CD4-positive, alpha-beta T cell (primary cell): ENCODE results near the gene NDUFC1. TPM values are rescaled to one million over a fixed set of nuclear protein-coding genes. Genes with fewer than 3 reads are reported as not detected.
A peak's percentile ranks its signal among the peaks of the same experiment; 100 is the strongest.

Experiments
- ATAC-seq: fragments of 200-7000 bp; cut with Tn5 transposase; one replicate; pipeline ENCODE4 v1.10.0; 2022; ENCODE audit warnings: mild to moderate bottlenecking; ENCODE audit not compliant: poor library complexity
- CTCF ChIA-PET: fragments of 350-600 bp; sonication (Branson Sonifier 250); formaldehyde crosslinking; loops from one replicate; lab custom pipeline; 2021; ENCODE audit warnings: antibody characterized with exemption, inconsistent platforms; lab: Charles Lee
- POLR2A ChIA-PET: fragments of 350-600 bp; sonication (Branson Sonifier 250); formaldehyde crosslinking; loops from one replicate; lab custom pipeline; 2021; ENCODE audit warnings: antibody characterized with exemption, inconsistent platforms; lab: Charles Lee
- DNase-seq, 14 experiments: peaks; one replicate each; pipeline ENCODE4 v3.0.0-alpha.2; 2013 to 2020; ENCODE audit warnings: mixed read lengths in 2 of 14
- H3K27ac ChIP-seq, 2 donors: one replicate each; pipeline versions ENCODE4 v1.5.1 to v1.7.0; 2013; ENCODE audit warnings: low read length in 2 of 2, low read depth in 1 of 2, mild to moderate bottlenecking in 1 of 2
- H3K27me3 ChIP-seq, 2 experiments: 1 replicate in 1 of 2; 2 replicates in 1 of 2; pipeline versions ENCODE4 v1.6.1 to v1.7.0; 2013; ENCODE audit warnings: low read length in 2 of 2, control low read depth in 1 of 2, mild to moderate bottlenecking in 1 of 2, moderate library complexity in 1 of 2; ENCODE audit not compliant: insufficient read depth in 2 of 2, control insufficient read depth in 1 of 2
- H3K36me3 ChIP-seq: one replicate; pipeline ENCODE4 v1.6.1; 2013; ENCODE audit warnings: low read length, control low read depth; ENCODE audit not compliant: insufficient read depth
- H3K4me1 ChIP-seq: one replicate; pipeline ENCODE4 v1.6.1; 2013; ENCODE audit warnings: low read length, control low read depth; ENCODE audit not compliant: insufficient read depth
- H3K4me3 ChIP-seq: one replicate; pipeline ENCODE4 v1.5.1; 2013; ENCODE audit warnings: mild to moderate bottlenecking, low read length, moderate library complexity
- H3K9me3 ChIP-seq, 2 experiments: 1 replicate in 1 of 2; 2 replicates in 1 of 2; pipeline versions ENCODE4 v1.6.1 to v1.7.0; 2013; ENCODE audit warnings: low read length in 2 of 2, mild to moderate bottlenecking in 2 of 2, control low read depth in 1 of 2, moderate library complexity in 1 of 2; ENCODE audit not compliant: control insufficient read depth in 1 of 2, insufficient read depth in 1 of 2
- H3K27ac Mint-ChIP-seq: one replicate; pipeline ENCODE4 v1.8.0; 2020; ENCODE audit warnings: mixed read lengths
- H3K27me3 Mint-ChIP-seq: one replicate; pipeline ENCODE4 v1.8.0; 2021; ENCODE audit warnings: mixed read lengths
- H3K36me3 Mint-ChIP-seq: one replicate; pipeline ENCODE4 v1.8.0; 2021; ENCODE audit warnings: low read depth, mixed read lengths
- H3K4me1 Mint-ChIP-seq: one replicate; pipeline ENCODE4 v1.8.0; 2021; ENCODE audit warnings: low read depth, mixed read lengths
- H3K4me3 Mint-ChIP-seq: one replicate; pipeline ENCODE4 v1.8.0; 2020; ENCODE audit warnings: mild to moderate bottlenecking, mixed read lengths
- H3K9me3 Mint-ChIP-seq: one replicate; pipeline ENCODE4 v1.8.0; 2020; ENCODE audit warnings: mixed read lengths
- CTCF ChIP-seq: fragments of 200-600 bp; IDR thresholded peaks from one replicate; pipeline ENCODE4 v1.8.0; 2022; ENCODE audit warnings: antibody characterized with exemption, mild to moderate bottlenecking
- intact Hi-C, 2 experiments: fragments of 100-400 bp; cut with DNase I in 1 of 2; cut with micrococcal nuclease in 1 of 2; formaldehyde crosslinking; loops; one replicate each; pipeline versions ENCODE4 v1.15.1 to v1.9.0; 2023 to 2025; cut with DNase I, micrococcal nuclease
- total RNA-seq, 174 experiments: library from RNA in 2 of 174; stranded (reverse) in 2 of 174; gene quantifications; one replicate each; pipeline ENCODE4 v1.2.3 and lab custom pipeline; 2021 to 2026

The NDUFC1 gene
- total RNA-seq, 2 experiments from 2014 or later: 23.3 to 26.4 TPM

- peaks cover 38% of the 10 kb centered on the region for H3K4me1 Mint-ChIP-seq
- peak overlapping the region; percentile 96 for H3K4me3 Mint-ChIP-seq
- POLR2A ChIA-PET: interaction anchor here (0.6 to 2.5 kb wide), 24 partner anchors 9 to 280 kb away, joined by 3 to 20 read pairs (median 4); partner anchors contain the start of genes ELF2, NOCT, RAB33B and SETD7
- no peaks in the 10 kb centered on the region for H3K9me3 Mint-ChIP-seq
- TF ChIP-seq CTCF: peak; percentile 43
- H3K27me3 ChIP-seq: no peaks in the 10 kb centered on the region
- peak overlapping the region in 1 of 2 donors; percentile 77 for H3K27ac ChIP-seq
- no peaks in the 10 kb centered on the region for H3K27me3 Mint-ChIP-seq
- CTCF ChIA-PET: interaction anchor here (0.6 to 2.5 kb wide), 30 partner anchors 12 to 1077 kb away, joined by 3 to 17 read pairs (median 4); partner anchors contain the start of genes MGARP, NOCT and SCOC
- H3K4me1 ChIP-seq: peaks cover 20% of the 10 kb centered on the region
- H3K27ac Mint-ChIP-seq: peak overlapping the region; percentile 92
- H3K9me3 ChIP-seq: no peaks in the 10 kb centered on the region
- DNase-seq (no peak), ATAC-seq (no peak)
- peaks cover 42% of the 10 kb centered on the region for H3K36me3 Mint-ChIP-seq
- H3K4me3 ChIP-seq: peak overlapping the region; percentile 94
- intact Hi-C loops: loop anchor here (1.0 to 5.0 kb wide), 9 partner anchors 15 to 279 kb away; partner anchors contain the start of genes MGARP (in 1 of the 2) and NOCT (in 1 of the 2)
- peaks cover 26% of the 10 kb centered on the region for H3K36me3 ChIP-seq
Measured at GRCh38 chr4:139295942-139296299, 6.4 kb downstream of the NDUFC1 start.

- no peaks in the 10 kb centered on the region for H3K9me3 ChIP-seq
Measured at GRCh38 chr4:139295206-139295941, 6.9 kb downstream of the NDUFC1 start.

More at GRCh38 chr4:139295206-139295941, 6.9 kb downstream of the NDUFC1 start:
- H3K4me1 ChIP-seq: peaks cover 15% of the 10 kb centered on the region
- intact Hi-C loops: loop anchor here (1.0 to 5.0 kb wide), 9 partner anchors 15 to 278 kb away; partner anchors contain the start of genes MGARP (in 1 of the 2) and NOCT (in 1 of the 2)
- H3K4me3 ChIP-seq: peak overlapping the region; percentile 94
- ATAC-seq (peak; percentile 92), DNase-seq (peak; percentile 95 to 100 (median 98))
- peaks cover 32% of the 10 kb centered on the region for H3K36me3 ChIP-seq
- CTCF ChIA-PET: interaction anchor here (0.6 to 2.5 kb wide), 31 partner anchors 12 to 1078 kb away, joined by 3 to 17 read pairs (median 4); partner anchors contain the start of genes MGARP, NOCT and SCOC
- Mint-ChIP-seq H3K4me1 (peaks cover 33% of the 10 kb centered on the region), H3K36me3 (peaks cover 39% of the 10 kb centered on the region), H3K9me3 (no peaks in the 10 kb centered on the region), H3K4me3 (peak overlapping the region; percentile 96), H3K27ac (peak overlapping the region; percentile 92), H3K27me3 (no peaks in the 10 kb centered on the region)
- peak overlapping the region; percentile 77 to 84 for H3K27ac ChIP-seq
- POLR2A ChIA-PET: interaction anchor here (0.6 to 2.5 kb wide), 26 partner anchors 10 to 280 kb away, joined by 3 to 20 read pairs (median 3); partner anchors contain the start of genes ELF2, NOCT, RAB33B and SETD7
- no peaks in the 10 kb centered on the region for H3K27me3 ChIP-seq
- peak; percentile 87 for TF ChIP-seq CTCF
